GM12878 (cell line): ENCODE data around the gene HS3ST6.

Experiments used
- TAF1 ChIP-seq: IDR thresholded peaks from 2 replicates; pipeline ENCODE4 v1.6.1; 2011; ENCODE audit warnings: mild to moderate bottlenecking, low read depth, low read length, borderline replicate concordance
- TF ChIP-seq, protein P1 (sequence below), 3 experiments: IDR thresholded peaks in 2 of 3; conservative IDR thresholded peaks in 1 of 3; 2 replicates each; pipeline ENCODE4 v1.5.1; 2011; ENCODE audit warnings: low read depth in 3 of 3, low read length in 3 of 3, mild to moderate bottlenecking in 3 of 3, control low read depth in 2 of 3, moderate library complexity in 2 of 3, inconsistent platforms in 1 of 3, mixed read lengths in 1 of 3; ENCODE audit not compliant: control insufficient read depth in 2 of 3, insufficient read depth in 1 of 3; ENCODE audit errors: extremely low read depth in 1 of 3
- TF ChIP-seq, protein P2 (sequence below): IDR thresholded peaks from 2 replicates; pipeline ENCODE4 v1.6.1; 2012; ENCODE audit warnings: low read length, inconsistent platforms

DNA sequence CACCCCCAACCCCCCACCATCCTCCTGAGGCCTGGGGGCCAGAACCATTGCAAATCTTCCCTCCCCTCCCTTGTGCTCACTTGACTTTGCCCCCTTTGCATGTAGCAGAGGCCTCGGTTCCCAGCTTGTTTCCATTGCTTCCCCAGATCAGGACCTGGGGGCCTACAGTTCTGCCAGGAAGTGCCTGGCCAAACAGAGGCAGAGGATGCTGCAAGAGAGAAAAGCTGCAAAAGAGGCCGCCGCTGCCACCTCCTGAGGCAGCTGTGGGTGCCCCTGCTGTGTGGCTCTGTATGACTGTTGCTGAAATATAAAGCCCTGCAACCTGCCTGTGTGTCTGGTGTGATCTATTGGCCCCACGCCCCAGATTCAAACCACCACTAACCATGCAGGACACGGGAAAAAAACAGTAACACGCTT, 43.4 kb upstream of the HS3ST6 start:
- TF ChIP-seq, protein P1, sequence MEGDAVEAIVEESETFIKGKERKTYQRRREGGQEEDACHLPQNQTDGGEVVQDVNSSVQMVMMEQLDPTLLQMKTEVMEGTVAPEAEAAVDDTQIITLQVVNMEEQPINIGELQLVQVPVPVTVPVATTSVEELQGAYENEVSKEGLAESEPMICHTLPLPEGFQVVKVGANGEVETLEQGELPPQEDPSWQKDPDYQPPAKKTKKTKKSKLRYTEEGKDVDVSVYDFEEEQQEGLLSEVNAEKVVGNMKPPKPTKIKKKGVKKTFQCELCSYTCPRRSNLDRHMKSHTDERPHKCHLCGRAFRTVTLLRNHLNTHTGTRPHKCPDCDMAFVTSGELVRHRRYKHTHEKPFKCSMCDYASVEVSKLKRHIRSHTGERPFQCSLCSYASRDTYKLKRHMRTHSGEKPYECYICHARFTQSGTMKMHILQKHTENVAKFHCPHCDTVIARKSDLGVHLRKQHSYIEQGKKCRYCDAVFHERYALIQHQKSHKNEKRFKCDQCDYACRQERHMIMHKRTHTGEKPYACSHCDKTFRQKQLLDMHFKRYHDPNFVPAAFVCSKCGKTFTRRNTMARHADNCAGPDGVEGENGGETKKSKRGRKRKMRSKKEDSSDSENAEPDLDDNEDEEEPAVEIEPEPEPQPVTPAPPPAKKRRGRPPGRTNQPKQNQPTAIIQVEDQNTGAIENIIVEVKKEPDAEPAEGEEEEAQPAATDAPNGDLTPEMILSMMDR (IDR thresholded peaks at IDR 0.05 in 2 of 3, conservative IDR thresholded peaks at IDR 0.05 in 1 of 3; ENCODE audit: control insufficient read depth in 2 of 3, extremely low read depth in 1 of 3, insufficient read depth in 1 of 3, low read depth in 3 of 3, low read length in 3 of 3) = no peak
- TF ChIP-seq, protein P2, sequence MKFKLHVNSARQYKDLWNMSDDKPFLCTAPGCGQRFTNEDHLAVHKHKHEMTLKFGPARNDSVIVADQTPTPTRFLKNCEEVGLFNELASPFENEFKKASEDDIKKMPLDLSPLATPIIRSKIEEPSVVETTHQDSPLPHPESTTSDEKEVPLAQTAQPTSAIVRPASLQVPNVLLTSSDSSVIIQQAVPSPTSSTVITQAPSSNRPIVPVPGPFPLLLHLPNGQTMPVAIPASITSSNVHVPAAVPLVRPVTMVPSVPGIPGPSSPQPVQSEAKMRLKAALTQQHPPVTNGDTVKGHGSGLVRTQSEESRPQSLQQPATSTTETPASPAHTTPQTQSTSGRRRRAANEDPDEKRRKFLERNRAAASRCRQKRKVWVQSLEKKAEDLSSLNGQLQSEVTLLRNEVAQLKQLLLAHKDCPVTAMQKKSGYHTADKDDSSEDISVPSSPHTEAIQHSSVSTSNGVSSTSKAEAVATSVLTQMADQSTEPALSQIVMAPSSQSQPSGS = no peak
- TF ChIP-seq TAF1 = no peak
